Effector memory CD8-positive, alpha-beta T cell (primary cell): Measurements from ENCODE around the gene DXO.
"Not testable (repeated sequence)": the region's sequence is repeated elsewhere in the genome, so short reads cannot be mapped to it uniquely, and the experiment has no call there.

ENCODE experiments used
- ATAC-seq: fragments of 150-1000 bp; cut with Tn5 transposase; replicated peaks from 2 replicates; pipeline ENCODE4 v1.10.0; 2021; ENCODE audit warnings: mild to moderate bottlenecking, moderate library complexity
- DNase-seq, 3 experiments: peaks; one replicate each; pipeline ENCODE4 v3.0.0; 2021
- H3K27ac Mint-ChIP-seq, 2 donors: one replicate each; pipeline ENCODE4 v1.8.0; 2022; ENCODE audit warnings: mild to moderate bottlenecking in 2 of 2, mixed read lengths in 2 of 2, moderate library complexity in 2 of 2
- H3K27me3 Mint-ChIP-seq, 2 donors: one replicate each; pipeline ENCODE4 v1.8.0; 2022; ENCODE audit warnings: mixed read lengths in 2 of 2
- H3K36me3 Mint-ChIP-seq: one replicate; pipeline ENCODE4 v1.8.0; 2022; ENCODE audit warnings: mild to moderate bottlenecking, moderate library complexity, mixed read lengths; ENCODE audit not compliant: insufficient read depth
- H3K4me1 Mint-ChIP-seq, 2 donors: one replicate each; pipeline ENCODE4 v1.8.0; 2022; ENCODE audit warnings: low read depth in 2 of 2, mixed read lengths in 2 of 2
- H3K4me3 Mint-ChIP-seq, 2 donors: one replicate each; pipeline ENCODE4 v1.8.0; 2022; ENCODE audit warnings: mild to moderate bottlenecking in 2 of 2, mixed read lengths in 2 of 2, moderate library complexity in 2 of 2
- H3K9me3 Mint-ChIP-seq, 2 donors: one replicate each; pipeline ENCODE4 v1.8.0; 2022; ENCODE audit warnings: mixed read lengths in 2 of 2
- total RNA-seq, 9 experiments: gene quantifications; one replicate each; lab custom pipeline; 2026; lab: John Stamatoyannopoulos, UW

Gene DXO
- 8.7 to 46.7 (median 20.8) reads per million in 9 experiments for total RNA-seq

DNA sequence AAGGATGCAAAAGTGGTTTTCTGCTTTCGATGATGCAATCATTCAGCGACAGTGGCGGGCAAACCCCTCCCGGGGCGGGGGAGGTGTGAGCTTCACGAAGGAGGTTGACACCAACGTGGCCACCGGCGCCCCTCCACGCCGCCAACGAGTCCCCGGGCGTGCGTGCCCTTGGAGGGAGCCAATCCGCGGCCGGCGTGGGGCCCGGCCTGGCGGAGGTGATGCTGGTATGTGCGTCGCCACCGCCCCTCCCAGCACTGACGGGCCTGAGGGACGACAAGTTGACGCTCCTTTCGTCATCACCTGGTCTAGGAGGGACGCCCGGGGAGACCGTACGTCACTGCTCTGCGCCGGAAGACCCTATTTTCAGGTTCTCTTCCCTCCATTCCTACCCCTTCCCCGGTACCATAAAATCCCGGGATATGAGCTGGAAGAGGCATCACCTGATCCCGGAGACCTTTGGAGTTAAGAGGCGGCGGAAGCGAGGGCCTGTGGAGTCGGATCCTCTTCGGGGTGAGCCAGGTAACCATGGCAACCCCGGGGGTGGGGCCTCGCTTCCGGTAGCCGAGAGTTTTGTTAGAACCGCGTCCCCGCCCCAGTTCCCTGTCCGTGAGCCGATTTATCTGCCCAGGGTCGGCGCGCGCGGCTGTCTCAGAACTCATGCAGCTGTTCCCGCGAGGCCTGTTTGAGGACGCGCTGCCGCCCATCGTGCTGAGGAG is at the start of gene DXO:
Gene DXO, minus strand, starts transcription at position 146 of the 716 bp plus-strand sequence. CDS start 463 bp downstream, outside the sequence.
- Mint-ChIP-seq H3K36me3 (peaks cover 62% of the 10 kb centered on the region), H3K4me1 (peaks cover 23 to 29% of the 10 kb centered on the region in 2 donors)

DNA sequence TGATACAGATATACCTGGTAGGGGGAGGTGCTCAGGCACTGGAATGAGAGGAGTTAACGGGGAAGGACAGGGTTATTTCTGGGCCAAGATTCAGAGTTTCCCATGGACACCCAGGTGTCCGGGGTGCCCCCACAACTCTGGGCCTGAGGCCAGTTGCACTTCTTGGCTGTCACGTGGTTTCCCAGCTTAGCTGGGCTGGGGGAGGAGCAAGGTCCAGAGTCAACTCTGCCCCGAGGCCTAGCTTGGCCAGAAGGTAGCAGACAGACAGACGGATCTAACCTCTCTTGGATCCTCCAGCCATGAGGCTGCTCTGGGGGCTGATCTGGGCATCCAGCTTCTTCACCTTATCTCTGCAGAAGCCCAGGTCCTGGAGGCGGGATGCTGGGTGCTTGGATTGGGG is 42.6 kb upstream of the DXO start, which contains the start of gene C4B:
Gene C4B, plus strand, starts transcription at position 249 of the 400 bp plus-strand sequence. Its CDS starts 51 bp downstream, at position 300.
- ATAC-seq, H3K9me3 Mint-ChIP-seq, H3K27me3 Mint-ChIP-seq, H3K27ac Mint-ChIP-seq, H3K36me3 Mint-ChIP-seq, H3K4me1 Mint-ChIP-seq, H3K4me3 Mint-ChIP-seq, DNase-seq: not testable (repeated sequence)

More for the DNA sequence above, at the start of gene DXO:
- ATAC-seq (peak; percentile 89), DNase-seq (peak; percentile 98 to 99 (median 99))
- no peaks in the 10 kb centered on the region for H3K27me3 Mint-ChIP-seq
- H3K4me3 Mint-ChIP-seq: peak within 1 kb of the TSS; percentile 91 to 93
- peak within 1 kb of the TSS; percentile 100 for H3K27ac Mint-ChIP-seq
- H3K9me3 Mint-ChIP-seq: no peaks in the 10 kb centered on the region

DNA sequence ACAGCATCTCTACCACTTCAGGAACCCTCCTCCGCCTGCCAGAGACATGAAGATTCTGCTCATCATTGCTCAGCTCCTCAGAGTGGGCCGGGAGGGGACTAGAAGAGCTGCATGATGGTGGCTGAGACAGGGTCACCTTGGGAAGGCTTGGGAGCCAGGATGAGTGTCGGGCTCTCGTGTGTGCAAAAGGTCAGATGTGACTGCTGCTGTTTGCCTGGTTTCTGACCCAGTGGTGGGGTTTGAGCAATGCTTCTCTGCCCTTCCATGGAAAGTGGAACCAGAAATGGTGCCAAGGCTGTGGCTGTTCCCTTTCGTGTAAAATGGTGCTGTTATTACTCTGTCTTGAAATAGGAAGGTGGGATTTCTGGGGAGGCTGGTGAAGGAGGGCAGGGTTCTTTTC is 41.8 kb upstream of the DXO start:
- not testable (repeated sequence) for ATAC-seq, H3K36me3 Mint-ChIP-seq, H3K4me1 Mint-ChIP-seq, H3K27ac Mint-ChIP-seq, H3K27me3 Mint-ChIP-seq, H3K4me3 Mint-ChIP-seq, DNase-seq, H3K9me3 Mint-ChIP-seq

DNA sequence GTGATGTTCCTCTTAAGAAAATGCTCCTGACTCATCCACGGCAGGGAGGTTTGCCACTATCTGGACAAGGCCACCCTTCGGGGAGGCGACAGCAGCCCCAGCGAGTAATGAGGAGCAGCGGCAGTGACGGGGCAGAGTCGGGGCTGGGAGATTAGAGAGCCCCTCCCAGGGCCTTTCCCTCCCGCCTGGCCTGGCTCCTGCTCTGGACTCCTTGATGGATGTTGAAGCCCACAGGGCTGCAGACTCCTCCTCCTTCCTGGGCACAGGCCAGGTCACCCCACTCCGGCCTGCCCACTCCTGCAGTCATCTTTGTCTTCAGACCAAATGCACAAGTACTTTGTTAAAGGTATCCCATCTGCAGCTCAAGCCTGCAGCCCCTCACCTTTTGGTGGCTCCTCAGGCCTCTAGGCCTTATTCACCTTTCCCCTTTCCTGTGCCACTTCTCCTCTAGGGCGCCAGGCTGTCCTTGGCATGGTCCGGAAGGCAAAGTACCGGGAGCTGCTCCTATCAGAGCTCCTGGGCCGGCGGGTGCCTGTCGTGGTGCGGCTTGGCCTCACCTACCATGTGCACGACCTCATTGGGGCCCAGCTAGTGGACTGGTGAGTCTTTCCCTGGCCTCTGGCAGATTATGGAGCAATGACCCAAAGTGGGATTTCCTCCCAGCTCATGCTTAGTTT is 41.1 kb upstream of the DXO start:
- H3K27me3 Mint-ChIP-seq, ATAC-seq, H3K4me3 Mint-ChIP-seq, H3K27ac Mint-ChIP-seq, H3K9me3 Mint-ChIP-seq, H3K36me3 Mint-ChIP-seq, H3K4me1 Mint-ChIP-seq, DNase-seq: not testable (repeated sequence)

DNA sequence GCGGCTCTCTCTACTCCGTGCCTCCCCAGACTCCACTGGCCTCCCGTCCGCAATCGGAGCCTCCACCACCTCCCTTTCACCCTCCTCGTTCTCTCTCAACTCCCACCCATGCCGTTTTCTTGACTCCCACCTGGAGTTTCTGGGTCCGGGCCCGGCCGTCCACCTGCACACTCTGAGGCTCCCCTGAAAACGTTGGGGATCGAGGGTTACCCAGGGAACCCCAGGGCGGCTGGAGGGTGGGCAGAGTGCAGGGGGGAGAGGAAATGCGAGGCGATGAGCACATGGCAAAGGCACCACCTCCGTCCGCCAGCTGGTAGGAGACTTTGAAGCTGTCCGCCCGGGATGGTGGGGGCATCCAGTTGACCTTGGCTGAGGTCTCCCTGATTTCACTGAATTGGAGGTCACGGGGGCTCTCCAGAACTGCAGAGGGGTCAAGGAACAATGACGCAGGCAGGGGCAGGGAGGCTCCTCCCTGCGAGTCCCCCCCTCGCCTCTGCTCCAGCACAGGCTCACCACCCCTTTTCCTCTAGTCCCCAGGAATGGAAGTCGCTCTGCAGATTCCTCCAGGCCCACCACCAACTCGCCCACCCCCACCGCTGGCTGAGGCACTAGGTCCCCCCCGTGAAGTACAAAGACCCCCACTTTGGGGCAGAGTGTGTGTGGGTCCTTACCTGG is 39.1 kb upstream of the DXO start:
- ATAC-seq, H3K36me3 Mint-ChIP-seq, H3K4me1 Mint-ChIP-seq, H3K9me3 Mint-ChIP-seq, DNase-seq, H3K4me3 Mint-ChIP-seq, H3K27ac Mint-ChIP-seq, H3K27me3 Mint-ChIP-seq: not testable (repeated sequence)

DNA sequence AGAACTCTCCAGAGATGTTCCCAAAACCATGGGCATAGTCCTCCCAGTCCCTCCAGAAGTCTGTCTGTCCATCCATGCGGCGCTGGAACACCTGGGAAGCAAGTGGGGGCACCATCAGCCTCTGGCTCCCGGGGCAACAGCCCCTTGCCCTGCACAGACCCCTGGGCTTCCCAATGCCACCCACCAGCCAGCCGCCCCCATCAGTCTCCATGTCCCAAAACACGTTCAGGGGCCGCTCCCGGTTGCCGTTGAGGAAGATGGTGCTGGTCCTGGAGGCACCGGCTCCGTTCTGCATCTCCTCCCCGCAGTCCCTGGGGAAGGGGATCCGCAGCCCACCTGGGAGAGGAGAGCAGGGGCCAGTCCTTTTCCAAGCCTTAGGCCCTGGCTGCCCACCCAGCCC is 37.6 kb upstream of the DXO start:
- not testable (repeated sequence) for ATAC-seq, H3K9me3 Mint-ChIP-seq, H3K27me3 Mint-ChIP-seq, H3K4me3 Mint-ChIP-seq, DNase-seq, H3K4me1 Mint-ChIP-seq, H3K27ac Mint-ChIP-seq, H3K36me3 Mint-ChIP-seq

DNA sequence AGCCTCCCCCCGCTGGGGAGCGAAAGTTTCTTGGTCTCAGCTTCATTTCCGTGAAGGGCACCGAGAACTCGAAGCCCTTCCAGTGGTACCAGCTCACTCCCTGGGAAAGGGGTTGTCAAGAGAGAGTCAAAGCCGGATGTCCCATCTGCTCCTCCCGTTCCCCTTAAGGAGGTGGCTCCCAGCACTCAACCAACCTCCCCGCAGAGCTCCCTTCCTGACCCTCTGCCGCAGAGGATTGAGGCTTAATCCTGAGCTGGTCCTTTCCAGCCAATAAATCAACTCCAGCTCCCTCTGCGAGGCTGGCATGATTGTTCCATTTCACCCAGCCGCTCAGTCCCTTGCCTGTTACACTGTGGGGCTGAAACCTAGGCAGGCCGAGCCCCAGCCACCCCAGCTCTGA is 36.7 kb upstream of the DXO start:
- not testable (repeated sequence) for H3K27me3 Mint-ChIP-seq, H3K9me3 Mint-ChIP-seq, H3K4me1 Mint-ChIP-seq, H3K36me3 Mint-ChIP-seq, ATAC-seq, DNase-seq, H3K27ac Mint-ChIP-seq, H3K4me3 Mint-ChIP-seq

DNA sequence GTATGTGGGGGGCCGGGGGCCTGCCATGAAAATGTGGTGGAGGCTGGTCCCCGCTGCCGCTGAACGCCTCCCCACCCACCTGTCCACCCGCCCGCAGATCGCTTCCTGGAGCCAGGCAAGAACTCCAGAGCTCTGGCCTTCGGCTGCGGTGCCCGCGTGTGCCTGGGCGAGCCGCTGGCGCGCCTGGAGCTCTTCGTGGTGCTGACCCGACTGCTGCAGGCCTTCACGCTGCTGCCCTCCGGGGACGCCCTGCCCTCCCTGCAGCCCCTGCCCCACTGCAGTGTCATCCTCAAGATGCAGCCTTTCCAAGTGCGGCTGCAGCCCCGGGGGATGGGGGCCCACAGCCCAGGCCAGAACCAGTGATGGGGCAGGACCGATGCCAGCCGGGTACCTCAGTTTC is 36.1 kb upstream of the DXO start:
- not testable (repeated sequence) for H3K9me3 Mint-ChIP-seq, H3K27ac Mint-ChIP-seq, ATAC-seq, H3K4me1 Mint-ChIP-seq, H3K4me3 Mint-ChIP-seq, DNase-seq, H3K27me3 Mint-ChIP-seq, H3K36me3 Mint-ChIP-seq

DNA sequence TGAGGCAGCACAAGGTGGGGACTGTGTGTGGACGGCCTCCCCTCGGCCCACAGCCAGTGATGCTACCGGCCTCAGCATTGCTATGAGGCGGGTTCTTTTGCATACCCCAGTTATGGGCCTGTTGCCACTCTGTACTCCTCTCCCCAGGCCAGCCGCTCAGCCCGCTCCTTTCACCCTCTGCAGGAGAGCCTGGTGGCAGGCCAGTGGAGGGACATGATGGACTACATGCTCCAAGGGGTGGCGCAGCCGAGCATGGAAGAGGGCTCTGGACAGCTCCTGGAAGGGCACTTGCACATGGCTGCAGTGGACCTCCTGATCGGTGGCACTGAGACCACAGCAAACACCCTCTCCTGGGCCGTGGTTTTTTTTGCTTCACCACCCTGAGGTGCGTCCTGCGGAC is 35.1 kb upstream of the DXO start:
- not testable (repeated sequence) for H3K27ac Mint-ChIP-seq, H3K4me3 Mint-ChIP-seq, DNase-seq, H3K4me1 Mint-ChIP-seq, H3K9me3 Mint-ChIP-seq, H3K36me3 Mint-ChIP-seq, H3K27me3 Mint-ChIP-seq, ATAC-seq

DNA sequence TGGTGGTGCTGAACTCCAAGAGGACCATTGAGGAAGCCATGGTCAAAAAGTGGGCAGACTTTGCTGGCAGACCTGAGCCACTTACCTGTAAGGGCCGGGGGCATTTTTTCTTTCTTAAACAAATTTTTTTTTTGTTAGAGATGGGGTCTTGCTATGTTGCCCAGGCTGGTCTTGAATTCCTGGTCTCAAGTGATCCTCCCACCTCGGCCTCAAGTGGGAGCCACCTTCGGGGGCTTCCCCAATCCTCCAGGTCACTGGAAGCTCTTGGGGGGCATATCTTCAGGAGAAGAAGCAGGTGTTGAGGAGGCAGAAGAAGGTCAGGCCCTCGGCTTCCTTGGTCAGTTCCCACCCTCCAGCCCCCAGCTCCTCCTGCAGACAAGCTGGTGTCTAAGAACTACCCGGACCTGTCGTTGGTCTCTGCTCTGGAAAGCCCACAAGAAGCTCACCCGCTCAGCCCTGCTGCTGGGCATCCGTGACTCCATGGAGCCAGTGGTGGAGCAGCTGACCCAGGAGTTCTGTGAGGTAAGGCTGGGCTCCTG is 34.1 kb upstream of the DXO start:
- H3K4me1 Mint-ChIP-seq, H3K4me3 Mint-ChIP-seq, DNase-seq, H3K27me3 Mint-ChIP-seq, H3K9me3 Mint-ChIP-seq, ATAC-seq, H3K27ac Mint-ChIP-seq, H3K36me3 Mint-ChIP-seq: not testable (repeated sequence)

DNA sequence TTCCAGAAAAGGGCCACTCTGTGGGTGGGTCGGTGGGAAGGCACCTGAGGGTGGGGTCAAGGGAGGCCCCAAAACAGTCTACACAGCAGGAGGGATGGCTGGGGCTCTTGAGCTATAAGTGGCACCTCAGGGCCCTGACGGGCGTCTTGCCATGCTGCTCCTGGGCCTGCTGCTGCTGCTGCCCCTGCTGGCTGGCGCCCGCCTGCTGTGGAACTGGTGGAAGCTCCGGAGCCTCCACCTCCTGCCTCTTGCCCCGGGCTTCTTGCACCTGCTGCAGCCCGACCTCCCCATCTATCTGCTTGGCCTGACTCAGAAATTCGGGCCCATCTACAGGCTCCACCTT is 33.6 kb upstream of the DXO start:
- H3K27ac Mint-ChIP-seq, ATAC-seq, H3K36me3 Mint-ChIP-seq, DNase-seq, H3K4me3 Mint-ChIP-seq, H3K9me3 Mint-ChIP-seq, H3K27me3 Mint-ChIP-seq, H3K4me1 Mint-ChIP-seq: not testable (repeated sequence)

DNA sequence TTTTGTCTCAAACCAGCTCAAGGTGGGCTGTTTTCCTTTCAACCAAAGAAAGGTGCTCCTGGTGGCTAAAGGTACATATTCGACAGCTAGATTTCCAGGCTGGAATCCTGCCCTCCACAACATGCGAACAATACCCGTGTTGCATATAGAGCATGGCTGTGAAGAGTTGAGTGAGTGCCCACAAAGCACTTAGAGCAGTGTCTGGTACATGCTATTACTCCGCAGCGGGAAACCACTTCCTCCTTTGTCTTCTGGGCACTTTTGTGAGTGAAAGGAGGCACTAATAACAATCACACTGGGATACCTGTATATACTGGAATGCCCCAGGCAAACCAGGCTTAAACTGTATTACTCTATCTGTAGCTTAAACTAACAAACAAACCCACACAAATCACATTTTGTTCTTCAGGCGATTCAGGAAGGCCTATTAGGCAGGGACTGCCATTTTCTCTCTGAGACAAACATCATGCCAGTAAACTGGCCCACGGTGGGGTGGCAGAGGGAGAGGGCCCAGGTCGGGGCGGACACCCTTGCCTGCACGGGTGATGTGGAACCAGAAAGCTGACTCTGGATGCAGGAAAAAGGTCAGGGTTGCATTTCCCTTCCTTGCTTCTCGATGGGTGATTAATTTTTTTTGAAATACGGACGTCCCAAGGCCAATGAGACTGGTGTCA is 33.1 kb upstream of the DXO start:
- ATAC-seq: peak; percentile 97
- not testable (repeated sequence) for H3K9me3 Mint-ChIP-seq, H3K27ac Mint-ChIP-seq, H3K27me3 Mint-ChIP-seq, H3K36me3 Mint-ChIP-seq, DNase-seq, H3K4me1 Mint-ChIP-seq, H3K4me3 Mint-ChIP-seq

DNA sequence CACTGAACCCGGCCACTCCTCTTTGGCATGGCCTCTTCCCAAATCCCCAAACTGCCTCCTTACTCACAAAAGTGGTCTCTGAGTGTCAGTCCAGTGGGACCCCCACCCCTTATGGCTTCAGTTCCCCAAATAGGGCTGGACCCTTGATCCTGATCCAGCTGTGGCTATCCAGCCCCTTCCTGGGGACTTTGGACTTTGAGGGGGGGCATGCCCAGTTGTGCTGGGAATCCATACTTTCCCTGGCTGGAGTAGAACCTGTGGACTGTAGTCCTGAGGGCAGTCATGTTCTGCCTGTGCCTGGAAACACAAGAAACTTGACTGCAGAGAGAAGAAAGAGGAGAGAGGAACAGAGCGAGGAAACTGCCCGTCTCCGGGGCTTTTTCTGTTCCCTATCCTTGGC is 32.5 kb upstream of the DXO start:
- H3K27ac Mint-ChIP-seq, H3K4me3 Mint-ChIP-seq: not testable (repeated sequence)

More for the DNA sequence above, 32.5 kb upstream of the DXO start:
- H3K27me3 Mint-ChIP-seq, ATAC-seq, DNase-seq, H3K4me1 Mint-ChIP-seq, H3K9me3 Mint-ChIP-seq, H3K36me3 Mint-ChIP-seq: not testable (repeated sequence)
